K562 (cell line): ENCODE data around the gene ASB13. TPM values are rescaled to one million over a fixed set of nuclear protein-coding genes. Genes with fewer than 3 reads are reported as not detected.

ENCODE experiments used
- ATF7 ChIP-seq: fragments of 450-650 bp; IDR thresholded peaks from 2 replicates; pipeline ENCODE4 v1.7.1; 2014; ENCODE audit warnings: mild to moderate bottlenecking, moderate library complexity
- CBX1 ChIP-seq: sonication (generic); IDR thresholded peaks from 2 replicates; pipeline ENCODE4 v1.6.1; 2016; ENCODE audit warnings: antibody characterized with exemption, low read depth, mild to moderate bottlenecking
- CCNT2 ChIP-seq: IDR thresholded peaks from 2 replicates; pipeline ENCODE4 v1.6.1; 2011; ENCODE audit warnings: borderline replicate concordance, low read depth, mild to moderate bottlenecking, moderate library complexity, mixed read lengths, low read length; ENCODE audit not compliant: insufficient read length; ENCODE audit errors: extremely low read depth
- E2F3 ChIP-seq: fragments of 250-450 bp; sonication (Bioruptor Pico); IDR thresholded peaks from 2 replicates; pipeline ENCODE4 v1.4.0; 2020; ENCODE audit warnings: mild to moderate bottlenecking
- ELK3 ChIP-seq: fragments of 450-650 bp; formaldehyde crosslinking; IDR thresholded peaks from 2 replicates; pipeline ENCODE4 v1.4.0; 2020; ENCODE audit warnings: mild to moderate bottlenecking
- FOXJ2 ChIP-seq: fragments of 200-800 bp; sonication (Bioruptor generic); IDR thresholded peaks from 2 replicates; pipeline ENCODE4 v1.6.1; 2016; ENCODE audit warnings: missing genetic modification characterization, missing compliant biosample characterization
- GTF2E2 ChIP-seq: fragments of 200-800 bp; sonication (Bioruptor generic); IDR thresholded peaks from 2 replicates; pipeline ENCODE4 v1.6.1; 2016; ENCODE audit warnings: missing genetic modification characterization, missing compliant biosample characterization
- GTF2F1 ChIP-seq: IDR thresholded peaks from 2 replicates; pipeline ENCODE4 v1.6.1; 2011; ENCODE audit warnings: low read depth, low read length, improper control_type of control experiment
- HMG20A ChIP-seq: fragments of 450-650 bp; formaldehyde crosslinking; conservative IDR thresholded peaks from 2 replicates; pipeline ENCODE4 v1.4.0; 2020; ENCODE audit warnings: mild to moderate bottlenecking, mixed read lengths
- HOMEZ ChIP-seq: fragments of 250-450 bp; sonication (Bioruptor Pico); IDR thresholded peaks from 2 replicates; pipeline ENCODE4 v1.4.0; 2020; ENCODE audit warnings: mild to moderate bottlenecking, moderate library complexity
- MYC ChIP-seq, 2 experiments: fragments of 250-450 bp in 1 of 2; sonication (Bioruptor Pico) in 1 of 2; IDR thresholded peaks; 2 replicates each; pipeline versions ENCODE4 v1.5.1 to v1.6.1; 2012 to 2021; ENCODE audit warnings: low read depth in 2 of 2, borderline replicate concordance in 1 of 2, improper control_type of control experiment in 1 of 2, low read length in 1 of 2, mild to moderate bottlenecking in 1 of 2, moderate library complexity in 1 of 2
- NR2C2 ChIP-seq, 2 experiments: fragments of 200-800 bp in 1 of 2; sonication (Bioruptor generic) in 1 of 2; sonication (generic) in 1 of 2; formaldehyde crosslinking in 1 of 2; IDR thresholded peaks; 2 replicates each; pipeline versions ENCODE4 v1.6.1 to v1.8.0; 2016 to 2022; ENCODE audit warnings: mild to moderate bottlenecking in 1 of 2, missing compliant biosample characterization in 1 of 2, missing genetic modification characterization in 1 of 2, missing genetic modification reagents in 1 of 2
- PML ChIP-seq: IDR thresholded peaks from 2 replicates; pipeline ENCODE4 v1.6.1; 2012; ENCODE audit warnings: low read length, inconsistent platforms
- PYGO2 ChIP-seq: fragments of 450-650 bp; IDR thresholded peaks from 2 replicates; pipeline ENCODE4 v1.6.1; 2016; ENCODE audit warnings: mild to moderate bottlenecking, missing genetic modification characterization, moderate library complexity, missing compliant biosample characterization
- RBM22 ChIP-seq: fragments of 200-400 bp; formaldehyde crosslinking; IDR thresholded peaks from 2 replicates; pipeline ENCODE4 v1.6.1; 2018; ENCODE audit warnings: low read length, low read depth; ENCODE audit not compliant: poor library complexity, severe bottlenecking
- RHOXF2B ChIP-seq: fragments of 250-450 bp; sonication (Bioruptor Pico); conservative IDR thresholded peaks from 2 replicates; pipeline ENCODE4 v1.5.1; 2021
- SMARCC2 ChIP-seq: fragments of 450-650 bp; IDR thresholded peaks from 2 replicates; pipeline ENCODE4 v1.6.1; 2017; ENCODE audit warnings: antibody characterized with exemption, moderate library complexity, mild to moderate bottlenecking, low read depth
- STAG1 ChIP-seq: sonication (generic); formaldehyde crosslinking; IDR thresholded peaks from 2 replicates; pipeline ENCODE4 v1.5.0; 2020; ENCODE audit warnings: missing genetic modification reagents, borderline replicate concordance
- SUPT5H ChIP-seq: fragments of 450-650 bp; IDR thresholded peaks from 2 replicates; pipeline ENCODE4 v1.6.1; 2016
- TBP ChIP-seq: optimal IDR thresholded peaks from 2 replicates; pipeline ENCODE3; 2011; ENCODE audit warnings: low read depth, low read length, improper control_type of control experiment
- USF2 ChIP-seq: sonication (generic); formaldehyde crosslinking; IDR thresholded peaks from 2 replicates; pipeline ENCODE4 v1.5.0; 2020; ENCODE audit warnings: missing genetic modification reagents
- XRCC3 ChIP-seq: fragments of 450-650 bp; IDR thresholded peaks from 2 replicates; pipeline ENCODE4 v1.6.1; 2017; ENCODE audit warnings: mild to moderate bottlenecking, moderate library complexity
- ZNF197 ChIP-seq: fragments of 200-800 bp; sonication (Bioruptor generic); IDR thresholded peaks from 2 replicates; pipeline ENCODE4 v1.6.1; 2016; ENCODE audit warnings: low read depth, missing genetic modification characterization, missing compliant biosample characterization
- ZNF239 ChIP-seq: fragments of 250-450 bp; sonication (Bioruptor Pico); IDR thresholded peaks from 2 replicates; pipeline ENCODE4 v1.4.0; 2020; ENCODE audit warnings: mild to moderate bottlenecking
- ZNF311 ChIP-seq: fragments of 250-450 bp; sonication (Bioruptor Pico); IDR thresholded peaks from 2 replicates; pipeline ENCODE4 v1.4.0; 2020; ENCODE audit warnings: mild to moderate bottlenecking, moderate library complexity
- ZNF347 ChIP-seq: fragments of 450-650 bp; formaldehyde crosslinking; IDR thresholded peaks from 2 replicates; pipeline ENCODE4 v1.4.0; 2020; ENCODE audit warnings: low read depth, mild to moderate bottlenecking, moderate library complexity
- polyA plus RNA-seq, 8 experiments: library from polyadenylated mRNA; depleted of rRNA in 4 of 8; stranded (reverse) in 5 of 8; unstranded in 3 of 8; fragments of >200 nt; fragmentation: Nextera tagmentation in 2 of 8; fragmentation: Illumina TruSeq in 1 of 8; extraction: Ambion mirVana in 2 of 8; extraction: Trizol in 1 of 8; gene quantifications; 2 replicates each; pipeline versions ENCODE4 v1.2.1 to v1.2.3, GENCODE V29; 2011 to 2014; ENCODE audit warnings: inconsistent platforms in 1 of 8, missing spikeins in 1 of 8
- total RNA-seq, 7 experiments: library from RNA; depleted of rRNA in 6 of 7; stranded (reverse); fragments of >200 nt in 6 of 7; fragmentation: Illumina TruSeq in 2 of 7; extraction: Trizol in 2 of 7; gene quantifications; 2 replicates each; pipeline versions ENCODE4 v1.2.1 to v1.2.3, GENCODE V29; 2011 to 2021; ENCODE audit warnings: low replicate concordance in 1 of 7

ASB13 gene
- total and polyA plus RNA-seq, 9 of the 15 experiments (the other 6 are each of a cell fraction or from before 2014, with no cell fraction given): 5.2 to 28.8 (median 16.9) TPM

- TF ChIP-seq HOMEZ (CRISPR knock-in tag) (peak; percentile 77; the same call in 1 of the 2 replicates), ZNF347 (CRISPR knock-in tag) (no peak), PML (0 out of 2 replicates have a peak, but pooled peaks have one; percentile 45), TBP (peak; percentile 62), XRCC3 (no peak), USF2 (peak; percentile 78), SMARCC2 (no peak), MYC (IDR thresholded peaks at IDR 0.05; ENCODE audit: low read depth, low read length) (peak; percentile 96), MYC (CRISPR knock-in tag; IDR thresholded peaks at IDR 0.05; ENCODE audit: borderline replicate concordance, low read depth) (peak; percentile 94), NR2C2 (CRISPR knock-in tag; IDR thresholded peaks at IDR 0.05) (peak; percentile 93), NR2C2 (tag; IDR thresholded peaks at IDR 0.05) (peak; percentile 99), ATF7 (peak; percentile 71; the same call in 1 of the 2 replicates), FOXJ2 (tag) (no peak), ZNF239 (CRISPR knock-in tag) (peak; percentile 52; the same call in 1 of the 2 replicates), CBX1 (peak; percentile 83; the same call in 1 of the 2 replicates), SUPT5H (no peak), ZNF197 (CRISPR knock-in tag) (peak; percentile 70; the same call in 1 of the 2 replicates), ELK3 (CRISPR knock-in tag) (no peak; the same call in 1 of the 2 replicates), RHOXF2B (CRISPR knock-in tag) (no peak), HMG20A (CRISPR knock-in tag) (no peak), ZNF311 (CRISPR knock-in tag) (peak; percentile 86), PYGO2 (tag) (peak; percentile 56; the same call in 1 of the 2 replicates), STAG1 (CRISPR knock-in tag) (peak; percentile 22; the same call in 1 of the 2 replicates), GTF2E2 (peak; percentile 62; the same call in 1 of the 2 replicates), GTF2F1 (0 out of 2 replicates have a peak, but pooled peaks have one; percentile 38), RBM22 (peak; percentile 3), E2F3 (CRISPR knock-in tag) (peak; percentile 93), CCNT2 (peak; percentile 42)
Observed at GRCh38 chr10:5684318-5684970, 18.0 kb upstream of the ASB13 start, which contains the start of gene TASOR2 (continued).
